ENCODE results near the gene P2RY2. TPM values are rescaled to one million over a fixed set of nuclear protein-coding genes. Genes with fewer than 3 reads are reported as not detected.

P2RY2 gene
- polyA plus RNA-seq, 1 of the 3 experiments (the other 2 are of a cell fraction): 0.12 TPM

DNA sequence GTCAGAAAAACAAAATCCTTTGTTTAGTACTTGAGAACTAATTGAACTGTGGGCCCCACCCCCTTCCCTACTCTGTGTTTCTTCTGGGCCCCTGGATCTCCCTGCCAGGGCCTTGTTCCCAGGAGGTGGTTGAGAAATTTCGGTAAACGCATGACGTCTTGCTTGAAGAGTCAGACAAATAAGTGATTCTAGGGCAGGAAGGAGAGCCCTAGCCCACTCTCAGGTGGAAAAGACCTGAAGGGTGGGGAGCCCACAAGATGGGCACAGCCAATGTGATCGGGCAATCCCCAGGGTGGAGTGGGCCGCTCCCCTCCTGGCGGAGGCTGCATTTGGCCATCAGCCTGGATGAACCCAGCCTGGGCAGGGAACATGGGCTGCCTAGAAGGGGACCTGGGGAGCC lies 16.8 kb upstream of the P2RY2 start:
- Histone ChIP-seq H4K20me1 (ENCODE audit: insufficient read depth) (no peaks in the 10 kb centered on the region), H3K4me2 (no peak overlapping the region), H3K9ac (no peak overlapping the region), H3K36me3 (replicated peaks in 1 of 2; ENCODE audit: control insufficient read depth in 1 of 2, insufficient read depth in 2 of 2, low read length in 1 of 2) (no peaks in the 10 kb centered on the region), H3K4me1 (ENCODE audit: control insufficient read depth in 1 of 2, insufficient read depth in 2 of 2, low read depth in 1 of 2, low read length in 1 of 2) (peaks cover 0 to 8% of the 10 kb centered on the region in 2 experiments; a peak in 1 of 4 replicates), H3K9me2 (no peaks in the 10 kb centered on the region), H3F3A (replicated peaks; ENCODE audit: insufficient read depth) (no peaks in the 10 kb centered on the region), H3K9me3 (no peaks in the 10 kb centered on the region), H2AFZ (ENCODE audit: low read depth) (no peak overlapping the region), H3K27ac (ENCODE audit: low read depth in 2 of 2, low read length in 1 of 2) (no peak overlapping the region), H3K79me2 (ENCODE audit: insufficient read depth) (no peaks in the 10 kb centered on the region), H3K27me3 (ENCODE audit: insufficient read depth) (no peaks in the 10 kb centered on the region), H3K4me3 (ENCODE audit: low read depth in 2 of 2, low read length in 1 of 2) (no peak overlapping the region)
- ChIA-PET POLR2A (no interaction called here), CTCF (interaction anchor here (1.2 to 1.5 kb wide), 3 partner anchors 39 to 369 kb away, joined by 3 read pairs; no protein-coding TSS in a partner anchor)
- DNase-seq: no peak
- no peak for TF ChIP-seq TEAD4 (IDR thresholded peaks at IDR 0.05; ENCODE audit: borderline replicate concordance, insufficient read depth)
- TF ChIP-seq FOSL2 (IDR thresholded peaks at IDR 0.05; ENCODE audit: borderline replicate concordance, low read depth): no peak
- no peak for TF ChIP-seq YY1 (IDR thresholded peaks at IDR 0.05; ENCODE audit: low read depth)
- TF ChIP-seq, protein P1, sequence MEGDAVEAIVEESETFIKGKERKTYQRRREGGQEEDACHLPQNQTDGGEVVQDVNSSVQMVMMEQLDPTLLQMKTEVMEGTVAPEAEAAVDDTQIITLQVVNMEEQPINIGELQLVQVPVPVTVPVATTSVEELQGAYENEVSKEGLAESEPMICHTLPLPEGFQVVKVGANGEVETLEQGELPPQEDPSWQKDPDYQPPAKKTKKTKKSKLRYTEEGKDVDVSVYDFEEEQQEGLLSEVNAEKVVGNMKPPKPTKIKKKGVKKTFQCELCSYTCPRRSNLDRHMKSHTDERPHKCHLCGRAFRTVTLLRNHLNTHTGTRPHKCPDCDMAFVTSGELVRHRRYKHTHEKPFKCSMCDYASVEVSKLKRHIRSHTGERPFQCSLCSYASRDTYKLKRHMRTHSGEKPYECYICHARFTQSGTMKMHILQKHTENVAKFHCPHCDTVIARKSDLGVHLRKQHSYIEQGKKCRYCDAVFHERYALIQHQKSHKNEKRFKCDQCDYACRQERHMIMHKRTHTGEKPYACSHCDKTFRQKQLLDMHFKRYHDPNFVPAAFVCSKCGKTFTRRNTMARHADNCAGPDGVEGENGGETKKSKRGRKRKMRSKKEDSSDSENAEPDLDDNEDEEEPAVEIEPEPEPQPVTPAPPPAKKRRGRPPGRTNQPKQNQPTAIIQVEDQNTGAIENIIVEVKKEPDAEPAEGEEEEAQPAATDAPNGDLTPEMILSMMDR (IDR thresholded peaks at IDR 0.05): no peak
- no peak for TF ChIP-seq ZBTB33 (IDR thresholded peaks at IDR 0.05; ENCODE audit: borderline replicate concordance, low read depth)
- no peak for TF ChIP-seq GABPA (IDR thresholded peaks at IDR 0.05; ENCODE audit: low read depth)
- TF ChIP-seq JUND (IDR thresholded peaks at IDR 0.05): no peak
- TF ChIP-seq EZH2phosphoT487 (IDR thresholded peaks at IDR 0.05; ENCODE audit: borderline replicate concordance, low read depth): no peak
- no peak for TF ChIP-seq SMC3 (IDR thresholded peaks at IDR 0.05; ENCODE audit: low read depth, low read length)
- TF ChIP-seq MXI1 (IDR thresholded peaks at IDR 0.05; ENCODE audit: low read depth, low read length): no peak
- WGBS (ENCODE audit: low lambda C conversion rate): 83% methylated on average over 6 of the region's 6 CpGs

- Histone ChIP-seq H2AFZ (ENCODE audit: low read depth) (no peak overlapping the region), H3K9me3 (no peaks in the 10 kb centered on the region), H4K20me1 (ENCODE audit: insufficient read depth) (no peaks in the 10 kb centered on the region), H3K27ac (ENCODE audit: low read depth in 2 of 2, low read length in 1 of 2) (no peak overlapping the region), H3K27me3 (ENCODE audit: insufficient read depth) (no peaks in the 10 kb centered on the region), H3K4me3 (ENCODE audit: low read depth in 2 of 2, low read length in 1 of 2) (no peak overlapping the region), H3K79me2 (ENCODE audit: insufficient read depth) (no peaks in the 10 kb centered on the region), H3K9ac (no peak overlapping the region), H3F3A (replicated peaks; ENCODE audit: insufficient read depth) (no peaks in the 10 kb centered on the region), H3K4me1 (ENCODE audit: control insufficient read depth in 1 of 2, insufficient read depth in 2 of 2, low read depth in 1 of 2, low read length in 1 of 2) (peaks cover 0 to 8% of the 10 kb centered on the region in 2 experiments; a peak in 1 of 4 replicates), H3K36me3 (replicated peaks in 1 of 2; ENCODE audit: control insufficient read depth in 1 of 2, insufficient read depth in 2 of 2, low read length in 1 of 2) (no peaks in the 10 kb centered on the region), H3K4me2 (no peak overlapping the region), H3K9me2 (no peaks in the 10 kb centered on the region)
- ChIA-PET CTCF (interaction anchor here (1.0 to 1.5 kb wide), 2 partner anchors 23 to 35 kb away, joined by 3 to 4 read pairs; no protein-coding TSS in a partner anchor), POLR2A (no interaction called here)
- TF ChIP-seq, protein P2, sequence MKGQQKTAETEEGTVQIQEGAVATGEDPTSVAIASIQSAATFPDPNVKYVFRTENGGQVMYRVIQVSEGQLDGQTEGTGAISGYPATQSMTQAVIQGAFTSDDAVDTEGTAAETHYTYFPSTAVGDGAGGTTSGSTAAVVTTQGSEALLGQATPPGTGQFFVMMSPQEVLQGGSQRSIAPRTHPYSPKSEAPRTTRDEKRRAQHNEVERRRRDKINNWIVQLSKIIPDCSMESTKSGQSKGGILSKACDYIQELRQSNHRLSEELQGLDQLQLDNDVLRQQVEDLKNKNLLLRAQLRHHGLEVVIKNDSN (IDR thresholded peaks at IDR 0.05; ENCODE audit: borderline replicate concordance, low read depth): no peak
- WGBS (ENCODE audit: low lambda C conversion rate): 76% methylated on average over 7 of the region's 8 CpGs
- no peak for DNase-seq
Measured at GRCh38 chr11:73201888-73202780, 15.9 kb upstream of the P2RY2 start.
